Common myeloid progenitor, CD34-positive (primary cell): ENCODE measurements around the gene SEH1L. TPM values are rescaled to one million over a fixed set of nuclear protein-coding genes. Genes with fewer than 3 reads are reported as not detected.
A peak's percentile ranks its signal among the peaks of the same experiment; 100 is the strongest.
"Not testable (repeated sequence)": the region's sequence is repeated elsewhere in the genome, so short reads cannot be mapped to it uniquely, and the experiment has no call there.

Experiments used
- CTCF ChIA-PET: fragments of 350-600 bp; sonication (Branson Sonifier 250); formaldehyde crosslinking; loops from one replicate; lab custom pipeline; 2021; ENCODE audit warnings: antibody characterized with exemption; lab: Charles Lee
- POLR2A ChIA-PET: fragments of 350-600 bp; sonication (Branson Sonifier 250); formaldehyde crosslinking; loops from one replicate; lab custom pipeline; 2021; ENCODE audit warnings: antibody characterized with exemption; lab: Charles Lee
- DNase-seq, 3 donors: peaks; one replicate each; pipeline versions ENCODE4 v3.0.0 to v3.0.0-alpha.2; 2013
- H3K27ac ChIP-seq, 2 experiments: 1 replicate in 1 of 2; 2 replicates in 1 of 2; pipeline ENCODE4 v1.7.0; 2013; ENCODE audit warnings: inconsistent platforms in 2 of 2, low read length in 2 of 2, mild to moderate bottlenecking in 2 of 2, low read depth in 1 of 2, moderate library complexity in 1 of 2; ENCODE audit not compliant: severe bottlenecking in 2 of 2, insufficient read depth in 1 of 2, poor library complexity in 1 of 2
- H3K27me3 ChIP-seq, 5 experiments: replicated peaks in 2 of 5; 1 replicate in 3 of 5; 2 replicates in 2 of 5; pipeline versions ENCODE4 v1.6.1 to v1.7.0; 2013; ENCODE audit warnings: low read length in 4 of 5, mild to moderate bottlenecking in 2 of 5, moderate library complexity in 2 of 5, inconsistent platforms in 1 of 5; ENCODE audit not compliant: insufficient read depth in 5 of 5, control insufficient read depth in 4 of 5
- H3K36me3 ChIP-seq, 4 experiments: 1 replicate in 2 of 4; 2 replicates in 2 of 4; pipeline versions ENCODE4 v1.6.1 to v1.7.0; 2013; ENCODE audit warnings: low read length in 3 of 4, control low read depth in 1 of 4, mild to moderate bottlenecking in 1 of 4; ENCODE audit not compliant: control insufficient read depth in 4 of 4, insufficient read depth in 4 of 4
- H3K4me1 ChIP-seq, 4 experiments: 1 replicate in 3 of 4; 2 replicates in 1 of 4; pipeline versions ENCODE4 v1.6.1 to v1.7.1; 2013; ENCODE audit warnings: low read length in 3 of 4, mild to moderate bottlenecking in 3 of 4, control low read depth in 1 of 4, inconsistent platforms in 1 of 4, moderate library complexity in 1 of 4; ENCODE audit not compliant: control insufficient read depth in 4 of 4, insufficient read depth in 4 of 4; ENCODE audit errors: control extremely low read depth in 1 of 4
- H3K4me3 ChIP-seq, 7 experiments: 1 replicate in 4 of 7; 2 replicates in 3 of 7; pipeline versions ENCODE4 v1.5.1 to v1.7.0; 2013; ENCODE audit warnings: mild to moderate bottlenecking in 7 of 7, low read length in 6 of 7, moderate library complexity in 6 of 7, inconsistent platforms in 2 of 7, low read depth in 2 of 7, control low read depth in 1 of 7; ENCODE audit not compliant: insufficient read depth in 4 of 7, control insufficient read depth in 1 of 7; ENCODE audit errors: extremely low read depth in 1 of 7
- H3K9me3 ChIP-seq, 5 experiments: 1 replicate in 4 of 5; 2 replicates in 1 of 5; pipeline versions ENCODE4 v1.6.1 to v1.7.1; 2013; ENCODE audit warnings: low read length in 4 of 5, mild to moderate bottlenecking in 2 of 5, inconsistent platforms in 1 of 5, low read depth in 1 of 5, moderate library complexity in 1 of 5; ENCODE audit not compliant: control insufficient read depth in 4 of 5, insufficient read depth in 2 of 5; ENCODE audit errors: control extremely low read depth in 1 of 5
- WGBS: methylation state at CpG from one replicate; pipeline ENCODE4 v1.1.5; 2013; ENCODE audit not compliant: insufficient coverage; 5-methylcytosine and 5-hydroxymethylcytosine counted together
- polyA plus RNA-seq: library from polyadenylated mRNA; unstranded; fragments of 120-200 nt; gene quantifications from one replicate; pipeline ENCODE4 v1.2.1, GENCODE V29; 2013

The SEH1L gene
- 30.2 TPM for polyA plus RNA-seq

- ChIA-PET POLR2A (interaction anchor here (0.6 to 1.1 kb wide), 2 partner anchors 9 to 53 kb away, joined by 3 read pairs; no protein-coding TSS in a partner anchor), CTCF (interaction anchor here (0.6 kb wide), 1 partner anchor 82 kb away, joined by 3 read pairs; no protein-coding TSS in a partner anchor)
- WGBS, result 0% methylated on average over 28 of the region's 58 CpGs
- Histone ChIP-seq H3K9me3 (no peaks in the 10 kb centered on the region), H3K4me3 (peak within 1 kb of the TSS; percentile 73 to 90 (median 81)), H3K4me1 (peaks cover 0 to 26% (median 23%) of the 10 kb centered on the region in 4 experiments), H3K27me3 (no peaks in the 10 kb centered on the region), H3K27ac (peak within 1 kb of the TSS; percentile 70 to 92), H3K36me3 (peaks cover 0 to 3% (median 0%) of the 10 kb centered on the region in 4 experiments)
- DNase-seq, result peak; percentile 97 to 98 (median 98)
These were observed at the start of gene SEH1L for GRCh38 chr18:12947285-12948049. Gene SEH1L, plus strand, starts transcription at chr18:12948011. Its CDS starts 111 bp downstream, at chr18:12948122.

- H3K4me1 ChIP-seq, POLR2A ChIA-PET, H3K36me3 ChIP-seq, H3K4me3 ChIP-seq, H3K9me3 ChIP-seq, DNase-seq, H3K27ac ChIP-seq: not testable (repeated sequence)
- 97% methylated on average over 9 of the region's 12 CpGs for WGBS
- CTCF ChIA-PET, result interaction anchor here (1.2 kb wide), 1 partner anchor 18 kb away, joined by 3 read pairs; no protein-coding TSS in a partner anchor
- peaks cover 0 to 15% (median 0%) of the 10 kb centered on the region in 5 experiments for H3K27me3 ChIP-seq
These were observed 46.6 kb upstream of the SEH1L start for GRCh38 chr18:12901208-12901607.

- DNase-seq, result peak in 1 of 3 donors; percentile 31
- ChIA-PET CTCF (interaction anchor here (0.9 to 7.3 kb wide), 6 partner anchors 12 to 177 kb away, joined by 3 to 44 read pairs (median 4); no protein-coding TSS in a partner anchor), POLR2A (no interaction called here)
- H3K4me3 ChIP-seq, result no peak overlapping the region
- no peaks in the 10 kb centered on the region for H3K36me3 ChIP-seq
- H3K9me3 ChIP-seq, result no peaks in the 10 kb centered on the region
- H3K27me3 ChIP-seq, result peaks cover 0 to 13% (median 4%) of the 10 kb centered on the region in 5 experiments
- H3K27ac ChIP-seq, result peak overlapping the region in 1 of 2 experiments; percentile 43
- H3K4me1 ChIP-seq, result peaks cover 0 to 7% (median 2%) of the 10 kb centered on the region in 4 experiments
- 53% methylated on average over 5 of the region's 8 CpGs for WGBS
These were observed 43.7 kb upstream of the SEH1L start for GRCh38 chr18:12904012-12904516.

GRCh38 chr18:12906119-12906518 lies 41.7 kb upstream of the SEH1L start:
- Histone ChIP-seq H3K36me3 (no peaks in the 10 kb centered on the region), H3K9me3 (no peaks in the 10 kb centered on the region), H3K27me3 (peaks cover 0 to 15% (median 4%) of the 10 kb centered on the region in 5 experiments), H3K4me1 (peaks cover 0 to 11% (median 5%) of the 10 kb centered on the region in 4 experiments), H3K27ac (no peak overlapping the region), H3K4me3 (no peak overlapping the region)
- no peak for DNase-seq
- ChIA-PET POLR2A (no interaction called here), CTCF (interaction anchor here (1.3 to 7.3 kb wide), 2 partner anchors 14 to 27 kb away, joined by 4 to 44 read pairs; no protein-coding TSS in a partner anchor)
- 97% methylated on average over 4 of the region's 4 CpGs for WGBS

GRCh38 chr18:12906773-12907172 lies 41.0 kb upstream of the SEH1L start:
- WGBS, result 95% methylated on average over 8 of the region's 10 CpGs

GRCh38 chr18:12907258-12907925 lies 40.4 kb upstream of the SEH1L start:
- H3K9me3 ChIP-seq, result peaks cover 0 to 2% (median 0%) of the 10 kb centered on the region in 5 experiments
- H3K27ac ChIP-seq, result no peak overlapping the region
- no peak for DNase-seq
- 30% methylated on average over 1 of the region's 8 CpGs for WGBS
- POLR2A ChIA-PET, result no interaction called here
- CTCF ChIA-PET, result interaction anchor here (1.2 to 7.3 kb wide), 2 partner anchors 12 to 15 kb away, joined by 3 to 44 read pairs; no protein-coding TSS in a partner anchor
- no peak overlapping the region for H3K4me3 ChIP-seq
- H3K36me3 ChIP-seq, result no peaks in the 10 kb centered on the region
- H3K27me3 ChIP-seq, result peaks cover 0 to 27% (median 10%) of the 10 kb centered on the region in 5 experiments
- H3K4me1 ChIP-seq, result peaks cover 0 to 17% (median 15%) of the 10 kb centered on the region in 4 experiments

More at GRCh38 chr18:12906773-12907172, 41.0 kb upstream of the SEH1L start:
- no peak for DNase-seq
- ChIA-PET POLR2A (no interaction called here), CTCF (interaction anchor here (1.3 to 7.3 kb wide), 2 partner anchors 15 to 27 kb away, joined by 4 to 44 read pairs; no protein-coding TSS in a partner anchor)
- H3K27ac ChIP-seq, result no peak overlapping the region
- no peaks in the 10 kb centered on the region for H3K36me3 ChIP-seq
- H3K9me3 ChIP-seq, result peaks cover 0 to 2% (median 0%) of the 10 kb centered on the region in 5 experiments
- peaks cover 0 to 21% (median 9%) of the 10 kb centered on the region in 5 experiments for H3K27me3 ChIP-seq
- H3K4me3 ChIP-seq, result no peak overlapping the region
- H3K4me1 ChIP-seq, result peaks cover 0 to 16% (median 12%) of the 10 kb centered on the region in 4 experiments
